PC-9 (cell line): ENCODE measurements around the gene PEAK3. TPM values are rescaled to one million over a fixed set of nuclear protein-coding genes. Genes with fewer than 3 reads are reported as not detected.

Experiments
- BruUV-seq: library from RNA; stranded (reverse); fragments of 400-500 nt; replicated peaks from 2 replicates; lab custom pipeline; 2021; lab: Mats Ljungman, UMichigan
- CTCF ChIA-PET: fragments of 300-600 bp; sonication (Branson Sonifier 250); formaldehyde crosslinking; loops from one replicate; lab custom pipeline; 2022; ENCODE audit warnings: antibody characterized with exemption; lab: Charles Lee
- POLR2A ChIA-PET: fragments of 300-600 bp; sonication (Branson Sonifier 250); formaldehyde crosslinking; loops from one replicate; lab custom pipeline; 2022; ENCODE audit warnings: antibody characterized with exemption; ENCODE audit not compliant: unreplicated experiment; lab: Charles Lee
- DNase-seq, 2 experiments: peaks; one replicate each; pipeline versions ENCODE4 v3.0.0 to v3.0.0-alpha.2; 2015 to 2022; ENCODE audit warnings: mixed read lengths in 1 of 2
- H2AFZ ChIP-seq: fragments of 200-600 bp; sonication (generic); 2 replicates; pipeline ENCODE4 v1.8.1; 2017; ENCODE audit warnings: antibody characterized with exemption
- H3F3A ChIP-seq: fragments of 200-600 bp; sonication (generic); 2 replicates; pipeline ENCODE4 v1.8.1; 2017; ENCODE audit warnings: antibody characterized with exemption, mild to moderate bottlenecking, low read depth; ENCODE audit not compliant: insufficient read depth
- H3K27ac ChIP-seq: fragments of 200-600 bp; sonication (generic); 2 replicates; pipeline ENCODE4 v1.6.1; 2016; ENCODE audit warnings: mixed run types
- H3K27me3 ChIP-seq: fragments of 200-600 bp; sonication (generic); 2 replicates; pipeline ENCODE4 v1.6.1; 2016; ENCODE audit warnings: low read depth, mixed run types; ENCODE audit not compliant: insufficient read depth
- H3K36me3 ChIP-seq: fragments of 200-600 bp; sonication (generic); 2 replicates; pipeline ENCODE4 v1.6.1; 2016; ENCODE audit warnings: low read depth, mixed run types
- H3K4me1 ChIP-seq: fragments of 200-600 bp; sonication (generic); replicated peaks from 2 replicates; pipeline ENCODE4 v1.6.1; 2016; ENCODE audit warnings: mixed run types; ENCODE audit not compliant: insufficient read depth
- H3K4me2 ChIP-seq: fragments of 200-600 bp; sonication (generic); 2 replicates; pipeline ENCODE4 v1.6.1; 2017; ENCODE audit warnings: mixed run types
- H3K4me3 ChIP-seq: fragments of 200-600 bp; sonication (generic); 2 replicates; pipeline ENCODE4 v1.6.1; 2016; ENCODE audit warnings: mixed run types
- H3K79me2 ChIP-seq: fragments of 200-600 bp; sonication (generic); 2 replicates; pipeline ENCODE4 v1.6.1; 2017; ENCODE audit warnings: low read depth, mixed run types
- H3K9me2 ChIP-seq: fragments of 200-600 bp; sonication (generic); 2 replicates; pipeline ENCODE4 v1.8.1; 2017; ENCODE audit warnings: mild to moderate bottlenecking; ENCODE audit not compliant: insufficient read depth
- H3K9me3 ChIP-seq: fragments of 200-600 bp; sonication (generic); 2 replicates; pipeline ENCODE4 v1.8.1; 2016; ENCODE audit warnings: low read depth; ENCODE audit not compliant: insufficient read depth
- H4K20me1 ChIP-seq: fragments of 200-600 bp; sonication (generic); 2 replicates; pipeline ENCODE4 v1.8.1; 2017; ENCODE audit not compliant: insufficient read depth
- CTCF ChIP-seq: fragments of 200-600 bp; sonication (generic); conservative IDR thresholded peaks from 2 replicates; pipeline ENCODE4 v1.6.1; 2017; ENCODE audit warnings: mixed run types, antibody characterized with exemption, mild to moderate bottlenecking, moderate library complexity
- EZH2 ChIP-seq: fragments of 200-600 bp; sonication (generic); IDR thresholded peaks from 2 replicates; pipeline ENCODE4 v1.8.0; 2017; ENCODE audit warnings: antibody characterized with exemption, low read depth
- intact Hi-C: fragments of 100-400 bp; cut with micrococcal nuclease; formaldehyde crosslinking; loops from one replicate; pipeline ENCODE4 v1.10.0; 2022; ENCODE audit not compliant: unreplicated experiment
- total RNA-seq: library from RNA; stranded (reverse); gene quantifications from 2 replicates; pipeline ENCODE4 v1.2.3, GENCODE V29; 2021

PEAK3 gene
- total RNA-seq, 1 experiment from 2014 or later = not detected

- H3K27ac ChIP-seq = no peak overlapping the region
- H3K4me3 ChIP-seq = no peak overlapping the region
- H2AFZ ChIP-seq = no peak overlapping the region
- no peaks in the 10 kb centered on the region for H3K9me2 ChIP-seq
- no peaks in the 10 kb centered on the region for H4K20me1 ChIP-seq
- no peaks in the 10 kb centered on the region for H3K4me1 ChIP-seq
- H3K27me3 ChIP-seq = 0 out of 2 replicates have a peak, but pooled peaks cover 3% of the 10 kb centered on the region
- no TSS peak for BruUV-seq
- H3K4me2 ChIP-seq = no peak overlapping the region
- TF ChIP-seq CTCF (no peak), EZH2 (no peak)
- CTCF ChIA-PET = no interaction called here
- intact Hi-C loops = no loop called here
- no peaks in the 10 kb centered on the region for H3K79me2 ChIP-seq
- H3F3A ChIP-seq = no peaks in the 10 kb centered on the region
- no peaks in the 10 kb centered on the region for H3K36me3 ChIP-seq
- POLR2A ChIA-PET = no interaction called here
- DNase-seq = no peak
- H3K9me3 ChIP-seq = no peaks in the 10 kb centered on the region
Observed at GRCh38 chr19:2306281-2306806, 24.4 kb upstream of the PEAK3 start.

DNA sequence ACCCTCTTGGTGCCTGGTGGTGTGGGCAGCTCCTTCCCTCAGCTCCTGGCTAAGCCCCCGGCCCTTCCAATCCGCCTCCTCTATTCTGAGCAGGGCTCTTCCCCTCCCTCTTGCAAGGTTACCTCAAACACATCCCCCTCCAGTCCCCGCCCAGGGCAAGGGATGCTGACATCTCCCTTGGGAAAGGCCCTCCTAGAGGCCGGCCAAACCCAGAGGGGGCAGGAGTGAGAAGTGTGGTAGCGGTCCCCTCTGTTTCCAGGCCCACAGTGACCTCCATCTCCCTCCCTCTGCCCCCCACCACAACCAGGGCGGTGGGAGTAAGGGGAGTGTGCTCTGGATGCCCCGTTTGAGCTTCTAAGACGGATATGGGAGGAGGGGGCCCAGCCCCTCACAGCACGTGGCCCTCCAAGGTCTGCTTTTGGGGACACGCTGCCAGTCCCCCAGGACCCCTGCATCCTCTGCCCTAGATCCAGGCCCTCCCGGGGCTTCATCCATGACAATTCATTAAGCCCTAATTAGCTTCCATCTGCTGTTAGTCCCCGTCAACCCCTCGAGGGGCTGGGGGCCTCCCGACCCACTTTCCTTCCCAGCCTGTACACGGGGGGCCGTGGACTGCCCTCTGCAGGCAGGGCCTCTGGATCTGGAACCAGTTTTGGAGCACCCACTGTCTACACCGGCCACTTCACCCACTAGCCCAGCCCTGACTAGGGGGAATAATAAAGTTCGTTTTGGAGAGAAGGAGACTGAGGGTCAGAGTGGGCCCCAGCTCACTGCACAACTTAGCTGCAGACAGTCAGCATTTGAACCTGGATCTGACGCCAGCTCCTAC, 23.7 kb upstream of the PEAK3 start:
- Histone ChIP-seq H3K27ac (no peak overlapping the region), H3K4me3 (no peak overlapping the region), H3K9me2 (no peaks in the 10 kb centered on the region), H3K27me3 (0 out of 2 replicates have a peak, but pooled peaks cover 3% of the 10 kb centered on the region), H3K79me2 (no peaks in the 10 kb centered on the region), H3K4me1 (no peaks in the 10 kb centered on the region), H3K4me2 (no peak overlapping the region), H4K20me1 (no peaks in the 10 kb centered on the region), H3K9me3 (no peaks in the 10 kb centered on the region), H3K36me3 (no peaks in the 10 kb centered on the region), H3F3A (no peaks in the 10 kb centered on the region), H2AFZ (no peak overlapping the region)
- CTCF ChIA-PET = no interaction called here
- no TSS peak for BruUV-seq
- DNase-seq = no peak
- intact Hi-C loops = no loop called here
- no peak for TF ChIP-seq EZH2
- TF ChIP-seq CTCF = no peak
- POLR2A ChIA-PET = no interaction called here

- TF ChIP-seq EZH2 (no peak), CTCF (no peak)
- Histone ChIP-seq H3K4me3 (no peak overlapping the region), H3K36me3 (no peaks in the 10 kb centered on the region), H3K4me2 (no peak overlapping the region), H3K79me2 (no peaks in the 10 kb centered on the region), H3K4me1 (no peaks in the 10 kb centered on the region), H3K9me3 (no peaks in the 10 kb centered on the region), H3K9me2 (no peaks in the 10 kb centered on the region), H3K27me3 (no peaks in the 10 kb centered on the region), H2AFZ (no peak overlapping the region), H3K27ac (no peak overlapping the region), H3F3A (no peaks in the 10 kb centered on the region), H4K20me1 (no peaks in the 10 kb centered on the region)
- intact Hi-C loops = no loop called here
- DNase-seq = no peak
- no TSS peak for BruUV-seq
- ChIA-PET CTCF (no interaction called here), POLR2A (no interaction called here)
Observed at GRCh38 chr19:2303211-2303798, 21.3 kb upstream of the PEAK3 start.
